22Rv1 (cell line): ENCODE data around the gene COQ3.
"Not testable (repeated sequence)": the region's sequence is repeated elsewhere in the genome, so short reads cannot be mapped to it uniquely, and the experiment has no call there.

Experiments used
- H3K27ac ChIP-seq: fragments of 450-650 bp; 2 replicates; pipeline ENCODE4 v1.5.1; 2017
- CTCF ChIP-seq: fragments of 450-650 bp; IDR thresholded peaks from 2 replicates; pipeline ENCODE4 v1.5.1; 2017; ENCODE audit warnings: mild to moderate bottlenecking
- ZFX ChIP-seq: fragments of 450-650 bp; IDR thresholded peaks from 2 replicates; pipeline ENCODE4 v1.6.1; 2017; ENCODE audit warnings: antibody characterized with exemption, borderline replicate concordance

Gene COQ3

GRCh38 chr6:99347804-99348203 is 46.2 kb downstream of the COQ3 start:
- H3K27ac ChIP-seq: no peak overlapping the region
- TF ChIP-seq ZFX: no peak
- no peak for TF ChIP-seq CTCF

- H3K27ac ChIP-seq: no peak overlapping the region
- no peak for TF ChIP-seq CTCF
Measured at GRCh38 chr6:99346595-99346994, 47.4 kb downstream of the COQ3 start.

- TF ChIP-seq ZFX (no peak), CTCF (no peak)
- H3K27ac ChIP-seq: no peak overlapping the region
Measured at GRCh38 chr6:99345164-99345563, 48.8 kb downstream of the COQ3 start.

- no peak for TF ChIP-seq CTCF
- no peak for TF ChIP-seq ZFX
- H3K27ac ChIP-seq: no peak overlapping the region
Measured at GRCh38 chr6:99344289-99344688, 49.7 kb downstream of the COQ3 start.

GRCh38 chr6:99341862-99342455 is 52.0 kb downstream of the COQ3 start:
- H3K27ac ChIP-seq: no peak overlapping the region

GRCh38 chr6:99338188-99338587 is 55.8 kb downstream of the COQ3 start:
- no peak for TF ChIP-seq CTCF
- no peak for TF ChIP-seq ZFX
- no peak overlapping the region for H3K27ac ChIP-seq

More at GRCh38 chr6:99341862-99342455, 52.0 kb downstream of the COQ3 start:
- TF ChIP-seq ZFX (no peak), CTCF (no peak)

- H3K27ac ChIP-seq: not testable (repeated sequence)
Measured at GRCh38 chr6:99335298-99335697, 58.7 kb downstream of the COQ3 start.

GRCh38 chr6:99334526-99335127 is 59.4 kb downstream of the COQ3 start:
- no peak overlapping the region for H3K27ac ChIP-seq
- no peak for TF ChIP-seq ZFX
- peak; percentile 77 for TF ChIP-seq CTCF
